Ovary (tissue), 3 donors: ENCODE measurements around the gene KCTD11.

Source experiments
- POLR2A ChIP-seq: fragments of 450-650 bp; IDR thresholded peaks from one replicate; pipeline ENCODE4 v1.6.1; 2017; ENCODE audit warnings: antibody characterized with exemption, mild to moderate bottlenecking, moderate library complexity
- TF ChIP-seq, protein P1 (sequence below), 3 donors: fragments of 450-650 bp in 2 of 3; fragments of 200-600 bp in 1 of 3; IDR thresholded peaks; one replicate each; pipeline versions ENCODE4 v1.5.1 to v1.8.0; 2016 to 2022; ENCODE audit warnings: antibody characterized with exemption in 3 of 3, mild to moderate bottlenecking in 1 of 3
- donor health status: DM: no; HTN: no; CAD: no.

- TF ChIP-seq, protein P1, sequence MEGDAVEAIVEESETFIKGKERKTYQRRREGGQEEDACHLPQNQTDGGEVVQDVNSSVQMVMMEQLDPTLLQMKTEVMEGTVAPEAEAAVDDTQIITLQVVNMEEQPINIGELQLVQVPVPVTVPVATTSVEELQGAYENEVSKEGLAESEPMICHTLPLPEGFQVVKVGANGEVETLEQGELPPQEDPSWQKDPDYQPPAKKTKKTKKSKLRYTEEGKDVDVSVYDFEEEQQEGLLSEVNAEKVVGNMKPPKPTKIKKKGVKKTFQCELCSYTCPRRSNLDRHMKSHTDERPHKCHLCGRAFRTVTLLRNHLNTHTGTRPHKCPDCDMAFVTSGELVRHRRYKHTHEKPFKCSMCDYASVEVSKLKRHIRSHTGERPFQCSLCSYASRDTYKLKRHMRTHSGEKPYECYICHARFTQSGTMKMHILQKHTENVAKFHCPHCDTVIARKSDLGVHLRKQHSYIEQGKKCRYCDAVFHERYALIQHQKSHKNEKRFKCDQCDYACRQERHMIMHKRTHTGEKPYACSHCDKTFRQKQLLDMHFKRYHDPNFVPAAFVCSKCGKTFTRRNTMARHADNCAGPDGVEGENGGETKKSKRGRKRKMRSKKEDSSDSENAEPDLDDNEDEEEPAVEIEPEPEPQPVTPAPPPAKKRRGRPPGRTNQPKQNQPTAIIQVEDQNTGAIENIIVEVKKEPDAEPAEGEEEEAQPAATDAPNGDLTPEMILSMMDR (IDR thresholded peaks at IDR 0.05) = no peak
- TF ChIP-seq POLR2A = no peak
Observed at GRCh38 chr17:7383371-7383741, 31.4 kb downstream of the KCTD11 start.
